Suppressor macrophage treated with lipopolysaccharide for 4 hours (primary cell): ENCODE measurements around the gene BTBD16.

Source experiments
- DNase-seq: peaks from one replicate; pipeline ENCODE4 v3.0.0-alpha.2; 2020

BTBD16 gene

GRCh38 chr10:122296363-122297120, 25.4 kb downstream of the BTBD16 start:
- DNase-seq = no peak

GRCh38 chr10:122297583-122297982, 26.5 kb downstream of the BTBD16 start:
- no peak for DNase-seq

- DNase-seq = no peak
These were observed 27.1 kb downstream of the BTBD16 start for GRCh38 chr10:122298206-122298597.

- peak; percentile 83 for DNase-seq
These were observed 27.7 kb downstream of the BTBD16 start for GRCh38 chr10:122298598-122299301.

GRCh38 chr10:122299423-122300075, 28.5 kb downstream of the BTBD16 start:
- DNase-seq = no peak

GRCh38 chr10:122301055-122301810, 30.1 kb downstream of the BTBD16 start:
- no peak for DNase-seq

GRCh38 chr10:122301811-122302115, 30.7 kb downstream of the BTBD16 start:
- no peak for DNase-seq

- no peak for DNase-seq
These were observed 31.2 kb downstream of the BTBD16 start for GRCh38 chr10:122302315-122302714.

- no peak for DNase-seq
These were observed 32.4 kb downstream of the BTBD16 start for GRCh38 chr10:122303271-122304053.

GRCh38 chr10:122304054-122304579, 33.0 kb downstream of the BTBD16 start:
- DNase-seq = no peak

GRCh38 chr10:122306282-122306681, 35.2 kb downstream of the BTBD16 start:
- no peak for DNase-seq

- DNase-seq = no peak
These were observed 35.6 kb downstream of the BTBD16 start for GRCh38 chr10:122306744-122307143.

GRCh38 chr10:122307669-122308416, 36.7 kb downstream of the BTBD16 start:
- DNase-seq = no peak

GRCh38 chr10:122308417-122309141, 37.5 kb downstream of the BTBD16 start:
- no peak for DNase-seq

GRCh38 chr10:122310311-122311050, 39.4 kb downstream of the BTBD16 start:
- no peak for DNase-seq

GRCh38 chr10:122311051-122311410, 39.9 kb downstream of the BTBD16 start:
- DNase-seq = no peak

GRCh38 chr10:122311716-122312115, 40.6 kb downstream of the BTBD16 start:
- no peak for DNase-seq

GRCh38 chr10:122316224-122316884, 45.3 kb downstream of the BTBD16 start:
- DNase-seq = no peak

- DNase-seq = no peak
These were observed 50.9 kb downstream of the BTBD16 start for GRCh38 chr10:122321960-122322359.

GRCh38 chr10:122323189-122323588, 52.1 kb downstream of the BTBD16 start:
- no peak for DNase-seq
